ENCODE results near the gene VANGL2. TPM values are rescaled to one million over a fixed set of nuclear protein-coding genes. Genes with fewer than 3 reads are reported as not detected.
A peak's percentile ranks its signal among the peaks of the same experiment; 100 is the strongest.

The VANGL2 gene
- total and polyA plus RNA-seq, 2 experiments from 2014 or later, result 15.2 to 24.6 TPM

DNA sequence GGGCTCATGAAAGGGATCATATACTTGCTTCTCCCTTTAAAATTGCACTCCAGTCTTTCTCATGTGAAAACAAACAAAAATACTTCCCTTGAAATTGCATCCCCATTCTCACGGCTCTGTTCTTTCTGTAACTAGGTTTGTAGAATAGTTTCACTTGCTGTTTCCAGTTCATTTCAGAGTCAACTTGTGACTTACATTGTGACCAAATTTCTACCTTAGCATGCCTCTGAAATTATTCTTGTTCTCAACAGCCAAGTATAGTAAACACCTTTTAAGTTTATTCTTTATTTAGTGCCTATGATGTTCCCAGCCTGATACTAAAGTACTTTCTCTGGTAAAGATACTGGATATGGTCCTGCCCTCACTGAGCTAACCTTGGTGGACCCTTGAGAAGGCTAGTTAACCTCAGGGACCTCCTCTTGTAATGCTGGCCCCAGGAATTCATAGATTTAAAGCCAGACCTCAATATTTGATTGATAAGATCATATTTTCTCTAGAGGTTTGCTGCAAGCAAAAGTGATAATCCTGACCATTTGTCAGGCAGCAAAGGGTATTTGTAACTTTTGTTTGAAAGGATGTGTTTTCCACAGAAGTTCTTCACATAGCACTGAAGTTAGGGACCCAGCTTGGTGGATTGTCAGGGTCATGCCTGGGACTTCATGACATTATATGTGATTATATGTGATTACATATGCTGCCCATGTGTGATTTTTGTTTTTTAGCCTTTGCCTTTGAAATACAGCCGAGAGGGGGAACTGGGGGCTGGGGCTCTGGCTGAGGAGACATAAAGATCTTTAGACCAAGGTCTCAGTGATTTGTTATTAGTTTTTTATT, 29.6 kb downstream of the VANGL2 start:
- no peak overlapping the region for H3K27ac ChIP-seq
- no peaks in the 10 kb centered on the region for H3K9me3 ChIP-seq (ENCODE audit: low read depth)
- DNase-seq (ENCODE audit: low read depth in 1 of 2, low spot score in 1 of 2), result no peak
- TF ChIP-seq, protein P1, sequence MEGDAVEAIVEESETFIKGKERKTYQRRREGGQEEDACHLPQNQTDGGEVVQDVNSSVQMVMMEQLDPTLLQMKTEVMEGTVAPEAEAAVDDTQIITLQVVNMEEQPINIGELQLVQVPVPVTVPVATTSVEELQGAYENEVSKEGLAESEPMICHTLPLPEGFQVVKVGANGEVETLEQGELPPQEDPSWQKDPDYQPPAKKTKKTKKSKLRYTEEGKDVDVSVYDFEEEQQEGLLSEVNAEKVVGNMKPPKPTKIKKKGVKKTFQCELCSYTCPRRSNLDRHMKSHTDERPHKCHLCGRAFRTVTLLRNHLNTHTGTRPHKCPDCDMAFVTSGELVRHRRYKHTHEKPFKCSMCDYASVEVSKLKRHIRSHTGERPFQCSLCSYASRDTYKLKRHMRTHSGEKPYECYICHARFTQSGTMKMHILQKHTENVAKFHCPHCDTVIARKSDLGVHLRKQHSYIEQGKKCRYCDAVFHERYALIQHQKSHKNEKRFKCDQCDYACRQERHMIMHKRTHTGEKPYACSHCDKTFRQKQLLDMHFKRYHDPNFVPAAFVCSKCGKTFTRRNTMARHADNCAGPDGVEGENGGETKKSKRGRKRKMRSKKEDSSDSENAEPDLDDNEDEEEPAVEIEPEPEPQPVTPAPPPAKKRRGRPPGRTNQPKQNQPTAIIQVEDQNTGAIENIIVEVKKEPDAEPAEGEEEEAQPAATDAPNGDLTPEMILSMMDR (IDR thresholded peaks at IDR 0.05; ENCODE audit: low read depth, low read length), result no peak
- no peaks in the 10 kb centered on the region for H3K27me3 ChIP-seq
- H3K4me3 ChIP-seq, result no peak overlapping the region
- H3K36me3 ChIP-seq, result peaks cover 2% of the 10 kb centered on the region
- no peaks in the 10 kb centered on the region for H3K4me1 ChIP-seq (ENCODE audit: low read depth)

DNA sequence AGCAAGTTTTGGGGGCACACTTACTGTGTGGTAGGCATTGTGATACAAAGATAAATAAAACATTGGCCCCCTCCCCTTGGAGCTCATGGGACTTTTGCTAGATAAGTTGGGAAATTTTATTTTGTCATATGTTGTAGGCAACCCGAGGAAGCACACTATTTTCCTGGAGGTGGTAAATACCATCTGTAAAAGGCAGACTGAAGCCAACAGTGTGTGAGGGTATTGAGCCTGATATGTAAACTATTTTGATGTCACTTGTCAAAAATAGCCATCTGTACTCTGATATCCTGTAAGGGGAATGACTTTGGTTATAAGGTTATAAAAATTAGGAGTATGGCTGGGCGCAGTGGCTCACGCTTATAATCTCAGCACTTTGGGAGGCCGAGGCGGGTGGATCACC, 30.6 kb downstream of the VANGL2 start:
- TF ChIP-seq, protein P1 (IDR thresholded peaks at IDR 0.05; ENCODE audit: low read depth, low read length), result no peak
- H3K27ac ChIP-seq, result no peak overlapping the region

DNA sequence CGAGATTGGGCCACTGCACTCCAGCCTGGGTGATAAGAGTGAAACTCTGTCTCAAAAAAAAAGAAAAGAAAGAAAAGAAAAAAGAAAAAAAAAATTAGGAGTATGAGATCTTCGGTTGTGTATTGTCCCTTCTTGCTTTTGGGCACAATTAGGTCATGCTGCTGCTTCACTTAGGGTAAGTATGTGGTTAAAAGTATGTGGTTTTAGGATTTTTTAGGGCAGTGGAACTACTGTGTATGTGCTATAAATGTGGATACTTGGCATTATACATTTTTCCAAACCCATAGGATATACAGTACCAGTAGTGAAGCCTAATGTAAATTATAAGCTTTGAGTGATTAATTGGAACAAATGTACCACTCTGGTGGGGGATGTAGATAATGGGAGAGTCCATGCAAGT, 31.2 kb downstream of the VANGL2 start:
- Histone ChIP-seq H3K4me3 (no peak overlapping the region), H3K27ac (no peak overlapping the region), H3K4me1 (ENCODE audit: low read depth) (no peaks in the 10 kb centered on the region), H3K36me3 (no peaks in the 10 kb centered on the region), H3K9me3 (ENCODE audit: low read depth) (no peaks in the 10 kb centered on the region), H3K27me3 (no peaks in the 10 kb centered on the region)
- no peak for DNase-seq (ENCODE audit: low read depth in 1 of 2, low spot score in 1 of 2)
- TF ChIP-seq, protein P1 (IDR thresholded peaks at IDR 0.05; ENCODE audit: low read depth, low read length), result no peak

More for the DNA sequence above, 30.6 kb downstream of the VANGL2 start:
- H3K9me3 ChIP-seq (ENCODE audit: low read depth), result no peaks in the 10 kb centered on the region
- no peaks in the 10 kb centered on the region for H3K4me1 ChIP-seq (ENCODE audit: low read depth)
- H3K36me3 ChIP-seq, result no peaks in the 10 kb centered on the region
- H3K4me3 ChIP-seq, result no peak overlapping the region
- DNase-seq (ENCODE audit: low read depth in 1 of 2, low spot score in 1 of 2), result no peak
- H3K27me3 ChIP-seq, result no peaks in the 10 kb centered on the region

DNA sequence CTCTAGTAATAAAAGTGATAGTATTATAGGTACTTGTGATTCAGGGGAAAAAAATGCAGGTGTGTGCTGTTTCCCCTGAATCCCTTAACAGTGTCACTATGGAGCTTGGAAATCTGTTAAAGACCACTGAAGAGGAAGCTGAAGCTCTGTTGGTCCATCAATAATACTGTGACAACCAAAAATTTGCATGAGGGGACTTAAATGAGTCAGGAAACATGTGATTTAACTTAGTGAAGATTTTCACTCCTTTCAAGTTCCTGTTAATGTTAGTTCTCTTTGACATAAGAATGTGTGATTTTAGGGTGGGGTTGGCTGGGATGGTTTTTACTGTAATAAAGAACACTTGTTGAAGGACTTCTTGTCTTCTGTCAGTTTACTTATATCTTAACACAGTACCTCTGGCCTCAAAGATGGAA, 32.0 kb downstream of the VANGL2 start:
- no peak overlapping the region for H3K4me3 ChIP-seq
- H3K36me3 ChIP-seq, result no peaks in the 10 kb centered on the region
- no peak overlapping the region for H3K27ac ChIP-seq
- no peaks in the 10 kb centered on the region for H3K4me1 ChIP-seq (ENCODE audit: low read depth)
- TF ChIP-seq, protein P1 (IDR thresholded peaks at IDR 0.05; ENCODE audit: low read depth, low read length), result no peak
- H3K9me3 ChIP-seq (ENCODE audit: low read depth), result no peaks in the 10 kb centered on the region
- no peak for DNase-seq (ENCODE audit: low read depth in 1 of 2, low spot score in 1 of 2)
- no peaks in the 10 kb centered on the region for H3K27me3 ChIP-seq

DNA sequence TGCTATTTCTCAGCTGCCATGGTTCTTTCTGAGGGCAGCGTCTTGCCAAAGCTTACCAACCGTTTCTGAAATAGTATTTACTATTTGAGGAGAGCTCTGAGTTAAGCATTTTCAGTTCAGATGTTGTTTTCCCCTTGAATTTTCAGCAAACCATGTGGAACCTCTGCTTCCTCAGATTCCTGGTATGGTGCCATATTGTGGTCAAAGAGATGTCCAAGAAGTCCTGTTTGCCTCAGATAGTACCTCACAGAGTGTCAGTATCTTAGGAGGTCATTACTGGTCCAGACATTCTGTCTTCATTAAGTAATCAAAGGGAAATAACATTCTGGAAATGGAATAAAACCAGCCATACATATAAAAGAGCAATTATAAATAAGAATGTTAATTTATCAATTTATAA, 36.6 kb downstream of the VANGL2 start:
- no peaks in the 10 kb centered on the region for H3K4me1 ChIP-seq (ENCODE audit: low read depth)
- TF ChIP-seq, protein P1 (IDR thresholded peaks at IDR 0.05; ENCODE audit: low read depth, low read length), result no peak
- H3K36me3 ChIP-seq, result no peaks in the 10 kb centered on the region
- no peak overlapping the region for H3K27ac ChIP-seq
- no peaks in the 10 kb centered on the region for H3K9me3 ChIP-seq (ENCODE audit: low read depth)
- peak in 1 of 2 donors; percentile 39 for DNase-seq (ENCODE audit: low read depth in 1 of 2, low spot score in 1 of 2)
- H3K4me3 ChIP-seq, result no peak overlapping the region
- H3K27me3 ChIP-seq, result no peaks in the 10 kb centered on the region
